OCI-LY7 (cell line): Measurements from ENCODE around the gene CSNK1D.

Source experiments
- CTCF ChIP-seq: fragments of 200-600 bp; sonication (generic); conservative IDR thresholded peaks from 2 replicates; pipeline ENCODE4 v1.5.1; 2014; ENCODE audit warnings: mild to moderate bottlenecking, antibody characterized with exemption, low read length, moderate library complexity, mixed read lengths
- EZH2phosphoT487 ChIP-seq: fragments of 200-600 bp; sonication (generic); IDR thresholded peaks from 2 replicates; pipeline ENCODE4 v1.6.1; 2018; ENCODE audit warnings: low read depth, borderline replicate concordance, mild to moderate bottlenecking, mixed run types, antibody characterized with exemption, low read length, moderate library complexity, mixed read lengths

DNA sequence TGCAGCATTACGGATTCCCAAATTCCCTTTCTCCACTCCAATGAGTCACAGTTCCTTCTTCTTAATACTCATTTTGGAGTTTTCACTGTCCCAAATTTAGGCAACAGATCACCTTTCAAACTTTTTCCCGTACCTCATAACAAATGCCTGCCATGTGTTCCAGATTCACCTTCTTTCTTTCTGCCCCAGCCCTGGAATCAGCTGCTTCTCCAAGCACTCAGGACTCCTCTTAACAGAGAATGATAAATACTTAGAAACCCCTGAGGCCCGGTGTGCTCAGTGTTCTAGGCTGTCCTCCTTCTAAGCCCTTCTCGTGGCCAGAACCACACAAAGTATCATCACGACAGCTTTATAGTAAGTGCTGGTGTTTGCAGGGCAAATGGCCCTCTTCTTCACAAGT lies 14.9 kb downstream of the CSNK1D start:
- TF ChIP-seq CTCF (no peak), EZH2phosphoT487 (no peak)
